AG04449 (cell line): ENCODE measurements around the gene SYNC.
"Not testable (repeated sequence)": the region's sequence is repeated elsewhere in the genome, so short reads cannot be mapped to it uniquely, and the experiment has no call there.

Experiments
- CTCF ChIA-PET: fragments of 350-600 bp; formaldehyde crosslinking; extraction: SDS; loops from one replicate; lab custom pipeline; 2021; ENCODE audit warnings: antibody characterized with exemption; lab: Yijun Ruan, JAX
- POLR2A ChIA-PET: fragments of 400-600, 350-600 bp; formaldehyde crosslinking; extraction: SDS; loops from one replicate; lab custom pipeline; 2020; ENCODE audit warnings: antibody characterized with exemption, inconsistent platforms; lab: Yijun Ruan, JAX
- DNase-seq: peaks from one replicate; pipeline ENCODE4 v3.0.0-alpha.2; 2010; ENCODE audit warnings: low read depth, low spot score
- H3K4me3 ChIP-seq: 2 replicates; pipeline ENCODE4 v1.5.1; 2011; ENCODE audit warnings: low read depth, mild to moderate bottlenecking, control low read depth, low read length
- CTCF ChIP-seq: IDR thresholded peaks from one replicate; pipeline ENCODE4 v1.5.1; 2011; ENCODE audit warnings: mild to moderate bottlenecking, moderate library complexity, low read length, control low read depth, inconsistent platforms; ENCODE audit not compliant: insufficient read depth; ENCODE audit errors: missing control alignments

SYNC gene

GRCh38 chr1:32718036-32718435, 15.5 kb upstream of the SYNC start:
- TF ChIP-seq CTCF, result no peak
- H3K4me3 ChIP-seq, result no peak overlapping the region
- POLR2A ChIA-PET, result no interaction called here
- no peak for DNase-seq
- CTCF ChIA-PET, result interaction anchor here (15.3 kb wide), 1 partner anchor 54 kb away, joined by 299 read pairs; no protein-coding TSS in a partner anchor

GRCh38 chr1:32717503-32717902, 14.9 kb upstream of the SYNC start:
- CTCF ChIA-PET, result interaction anchor here (1.0 to 15.3 kb wide), 2 partner anchors 9 to 55 kb away, joined by 4 to 299 read pairs; no protein-coding TSS in a partner anchor
- TF ChIP-seq CTCF, result no peak
- H3K4me3 ChIP-seq, result no peak overlapping the region
- POLR2A ChIA-PET, result no interaction called here
- DNase-seq, result no peak

- no peak for TF ChIP-seq CTCF
- POLR2A ChIA-PET, result interaction anchor here (1.0 to 1.7 kb wide), 2 partner anchors 10 to 29 kb away, joined by 3 to 5 read pairs; no protein-coding TSS in a partner anchor
- no peak overlapping the region for H3K4me3 ChIP-seq
- CTCF ChIA-PET, result interaction anchor here (1.0 to 15.3 kb wide), 3 partner anchors 9 to 56 kb away, joined by 4 to 299 read pairs (median 4); no protein-coding TSS in a partner anchor
- DNase-seq, result no peak
Measured at GRCh38 chr1:32716312-32717148, 14.0 kb upstream of the SYNC start.

- ChIA-PET CTCF (interaction anchor here (1.3 to 15.3 kb wide), 2 partner anchors 9 to 56 kb away, joined by 4 to 299 read pairs; no protein-coding TSS in a partner anchor), POLR2A (interaction anchor here (1.0 to 1.7 kb wide), 2 partner anchors 10 to 28 kb away, joined by 3 to 5 read pairs; no protein-coding TSS in a partner anchor)
- TF ChIP-seq CTCF, result no peak
- no peak overlapping the region for H3K4me3 ChIP-seq
- DNase-seq, result no peak
Measured at GRCh38 chr1:32715901-32716311, 13.3 kb upstream of the SYNC start.

GRCh38 chr1:32714277-32714676, 11.7 kb upstream of the SYNC start:
- no peak overlapping the region for H3K4me3 ChIP-seq
- CTCF ChIA-PET, result interaction anchor here (2.3 to 15.3 kb wide), 6 partner anchors 9 to 67 kb away, joined by 6 to 299 read pairs (median 42); no protein-coding TSS in a partner anchor
- no peak for TF ChIP-seq CTCF
- POLR2A ChIA-PET, result interaction anchor here (0.7 kb wide), 1 partner anchor 11 kb away, joined by 3 read pairs; no protein-coding TSS in a partner anchor
- DNase-seq, result no peak

- ChIA-PET POLR2A (interaction anchor here (2.0 kb wide), 1 partner anchor 59 kb away, joined by 13 read pairs; no protein-coding TSS in a partner anchor), CTCF (interaction anchor here (0.6 to 15.3 kb wide), 35 partner anchors 9 to 379 kb away, joined by 3 to 299 read pairs (median 9); partner anchors contain the start of genes FNDC5 and SYNC)
- DNase-seq, result no peak
- TF ChIP-seq CTCF, result no peak
- no peak overlapping the region for H3K4me3 ChIP-seq
Measured at GRCh38 chr1:32713081-32713480, 10.5 kb upstream of the SYNC start.

GRCh38 chr1:32711221-32711620, 8.7 kb upstream of the SYNC start:
- not testable (repeated sequence) for DNase-seq, H3K4me3 ChIP-seq
- ChIA-PET POLR2A (interaction anchor here (1.4 to 2.0 kb wide), 2 partner anchors 8 to 61 kb away, joined by 13 to 15 read pairs; partner anchors contain the start of gene SYNC), CTCF (interaction anchor here (1.3 to 15.3 kb wide), 26 partner anchors 9 to 344 kb away, joined by 3 to 299 read pairs (median 12); partner anchors contain the start of genes FNDC5 and SYNC)
